Ecto neural progenitor cell (in vitro differentiated cells): ENCODE results near the gene PCDH1.
"Not testable (repeated sequence)": the region's sequence is repeated elsewhere in the genome, so short reads cannot be mapped to it uniquely, and the experiment has no call there.

Source experiments
- DNase-seq: peaks from one replicate; pipeline ENCODE4 v3.0.0-alpha.2; 2018; ENCODE audit warnings: low spot score

Gene PCDH1

DNA sequence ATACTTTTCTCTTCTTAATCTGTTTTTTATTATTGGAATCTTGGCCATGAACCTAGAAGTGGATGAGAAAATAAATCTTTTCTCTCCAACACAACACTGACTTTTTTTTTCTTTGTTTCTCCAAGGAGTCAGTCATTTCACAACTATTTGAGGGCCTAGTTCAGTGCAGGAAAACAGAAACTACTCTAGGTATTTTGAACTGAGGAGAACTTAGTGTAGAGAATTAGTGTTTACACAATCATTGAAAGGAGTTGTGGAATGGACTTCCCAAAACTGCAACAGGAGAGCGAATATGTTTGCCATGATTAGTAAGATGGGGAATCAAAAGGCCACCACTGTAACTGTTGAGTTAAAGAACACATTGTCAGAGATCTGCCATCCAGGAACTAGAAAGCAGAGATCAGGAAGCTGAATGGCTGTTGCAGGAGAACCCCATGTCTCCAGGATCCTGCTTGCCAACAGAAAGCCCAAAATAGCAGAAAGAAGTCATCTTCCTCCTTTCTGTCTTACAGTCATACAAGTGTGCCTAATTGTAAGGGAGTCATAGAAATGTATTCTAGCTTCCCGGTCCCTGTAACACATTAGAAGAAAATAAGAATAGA lies 20.3 kb upstream of the PCDH1 start:
- DNase-seq: no peak

- no peak for DNase-seq
These were observed 19.2 kb upstream of the PCDH1 start for GRCh38 chr5:141897425-141897824.

GRCh38 chr5:141890429-141890828 lies 12.2 kb upstream of the PCDH1 start:
- DNase-seq: not testable (repeated sequence)

DNA sequence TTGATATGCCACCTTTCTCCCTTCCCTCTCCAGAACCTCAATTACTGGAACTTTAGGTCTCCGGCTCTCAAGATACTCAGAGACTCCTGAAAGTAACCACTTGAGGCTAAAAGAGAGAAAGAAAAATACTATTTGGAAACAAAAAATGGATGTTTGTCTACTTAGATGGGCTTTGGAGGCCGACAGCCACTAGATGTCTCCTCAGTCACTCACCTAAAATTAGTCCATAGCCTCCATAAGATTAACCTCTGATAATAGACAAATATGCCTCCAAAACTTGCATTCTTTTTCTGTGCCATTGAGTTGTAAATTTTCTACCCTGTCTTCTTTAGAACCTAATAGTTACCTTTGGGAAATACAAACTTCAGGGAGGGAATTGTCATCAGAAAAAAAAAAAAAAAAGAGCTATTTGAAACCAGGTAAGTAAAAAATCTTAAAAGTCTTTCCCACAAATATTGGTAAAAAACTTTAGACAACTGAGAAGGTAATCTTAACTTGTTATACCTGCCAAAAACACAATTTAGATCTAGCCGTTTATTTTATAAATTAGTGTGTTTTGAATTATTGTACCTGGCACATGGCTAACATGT lies 11.2 kb upstream of the PCDH1 start:
- no peak for DNase-seq

DNA sequence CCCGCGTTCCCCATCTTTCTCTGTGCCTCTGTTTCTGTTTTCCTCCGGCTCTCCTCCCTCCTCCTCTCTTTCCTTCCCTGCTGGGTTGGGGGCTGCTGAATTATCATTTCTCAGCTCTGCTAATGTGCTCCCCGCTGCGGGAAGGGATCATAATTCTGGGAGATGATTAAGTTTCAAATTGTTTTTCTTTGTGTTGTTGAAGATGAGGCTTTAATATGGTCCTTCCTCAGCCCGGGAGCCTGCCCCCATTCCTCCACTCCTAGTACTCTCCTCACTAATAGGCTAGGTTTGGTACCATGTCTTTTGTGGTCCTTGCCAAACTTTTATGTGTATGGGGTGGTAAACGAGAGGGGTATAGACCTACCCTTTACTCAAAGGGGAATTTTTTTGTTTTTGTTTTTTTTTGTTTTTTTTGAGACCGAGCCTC lies 5.7 kb upstream of the PCDH1 start:
- no peak for DNase-seq

GRCh38 chr5:141883184-141883891 lies 5.1 kb upstream of the PCDH1 start:
- peak; percentile 89 for DNase-seq

DNA sequence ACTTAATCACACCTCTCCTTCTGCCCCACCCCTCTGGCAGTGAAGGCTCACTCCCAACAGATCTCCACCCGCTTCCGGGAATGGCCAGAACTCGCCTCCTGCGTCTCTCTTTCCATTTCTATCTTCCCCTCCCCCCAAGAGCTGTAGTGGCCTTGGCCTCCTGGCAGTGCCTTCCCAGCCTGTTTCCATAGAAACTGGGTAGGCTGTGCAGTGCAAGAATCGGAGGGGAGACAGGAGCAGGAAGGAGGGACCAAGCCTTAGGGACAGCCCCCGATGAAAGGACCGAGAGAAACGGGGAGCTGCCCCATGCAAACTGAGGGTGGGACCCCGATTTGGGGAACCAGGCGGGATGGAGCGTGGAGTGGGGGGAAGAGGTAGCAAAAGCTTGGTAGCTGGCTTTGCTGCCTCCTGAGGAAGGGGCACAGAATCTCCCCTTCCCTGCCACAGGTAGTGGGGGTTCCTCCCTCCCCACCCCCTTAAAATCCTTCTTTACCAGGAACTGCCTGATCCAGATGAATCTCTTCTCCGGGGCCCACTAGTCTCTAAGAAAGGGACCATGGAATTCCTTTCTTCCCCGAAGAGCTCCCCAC lies 4.5 kb upstream of the PCDH1 start:
- DNase-seq: no peak

DNA sequence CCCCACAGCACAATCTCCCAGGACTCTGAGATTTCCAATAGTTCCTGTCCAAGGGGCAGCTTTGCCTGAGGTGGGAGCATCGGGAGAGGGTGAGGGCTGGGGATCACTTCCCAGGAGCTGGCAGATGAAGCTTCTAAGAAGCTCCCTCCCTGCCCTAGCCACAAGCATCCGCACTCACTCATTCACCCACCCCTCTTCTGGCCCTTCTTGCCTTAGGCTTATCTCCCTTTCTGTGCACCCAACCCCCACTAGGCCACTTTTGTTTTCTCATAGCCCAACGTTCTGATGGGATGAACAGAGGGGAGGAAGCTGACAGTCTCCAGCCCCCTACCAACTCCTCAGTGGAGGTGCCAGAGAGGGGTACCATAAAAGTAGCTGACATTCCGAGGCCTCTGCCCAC lies 3.7 kb upstream of the PCDH1 start:
- DNase-seq: no peak

DNA sequence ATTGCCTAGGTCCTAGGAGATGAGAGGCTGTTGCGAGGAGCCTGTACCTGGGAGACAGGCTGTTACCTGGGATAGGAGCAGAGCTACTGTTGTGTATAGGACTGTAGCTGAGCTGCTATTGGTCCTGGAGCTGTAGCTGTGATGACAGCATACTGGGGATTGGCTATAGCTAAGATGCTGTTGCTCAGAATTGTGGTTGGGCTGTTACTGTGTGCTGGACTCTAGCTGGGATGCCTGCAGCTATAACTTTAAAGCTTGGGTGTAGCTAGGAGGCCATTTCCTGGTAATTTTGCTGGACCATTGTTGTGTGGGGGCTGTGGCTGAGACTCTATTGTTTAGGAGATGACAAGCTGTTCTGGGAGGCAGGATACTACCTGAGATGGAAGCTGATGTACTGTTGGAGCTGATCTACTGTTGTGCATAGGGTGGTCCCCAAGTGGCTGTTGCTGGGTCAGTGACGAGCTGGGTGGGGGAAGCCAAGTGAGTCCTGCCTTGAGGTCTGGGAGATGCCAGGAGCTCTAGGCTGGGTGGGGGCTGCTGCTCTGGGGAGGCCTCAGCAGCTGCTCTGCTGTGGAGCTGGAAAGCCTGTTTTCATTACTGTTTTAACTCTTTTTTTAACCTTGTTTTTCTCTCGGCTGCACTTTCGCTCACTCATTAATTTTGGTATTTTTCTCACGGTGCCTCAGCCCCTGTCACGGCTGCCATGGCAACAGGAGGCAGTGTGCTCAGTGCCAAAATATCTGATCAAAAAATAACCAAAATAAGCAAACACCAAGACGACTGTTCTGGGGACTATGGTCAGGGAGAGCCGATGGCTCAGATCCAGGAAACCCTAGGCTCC lies 3.0 kb upstream of the PCDH1 start:
- no peak for DNase-seq

- DNase-seq: peak; percentile 47
These were observed 1.9 kb upstream of the PCDH1 start for GRCh38 chr5:141879941-141880738.

- DNase-seq: no peak
These were observed 1.2 kb upstream of the PCDH1 start for GRCh38 chr5:141879426-141879759.

GRCh38 chr5:141878711-141879425 lies 658 bp upstream of the PCDH1 start:
- peak; percentile 92 for DNase-seq

- peak; percentile 78 for DNase-seq
These were observed 639 bp downstream of the PCDH1 start for GRCh38 chr5:141877356-141878185.

DNA sequence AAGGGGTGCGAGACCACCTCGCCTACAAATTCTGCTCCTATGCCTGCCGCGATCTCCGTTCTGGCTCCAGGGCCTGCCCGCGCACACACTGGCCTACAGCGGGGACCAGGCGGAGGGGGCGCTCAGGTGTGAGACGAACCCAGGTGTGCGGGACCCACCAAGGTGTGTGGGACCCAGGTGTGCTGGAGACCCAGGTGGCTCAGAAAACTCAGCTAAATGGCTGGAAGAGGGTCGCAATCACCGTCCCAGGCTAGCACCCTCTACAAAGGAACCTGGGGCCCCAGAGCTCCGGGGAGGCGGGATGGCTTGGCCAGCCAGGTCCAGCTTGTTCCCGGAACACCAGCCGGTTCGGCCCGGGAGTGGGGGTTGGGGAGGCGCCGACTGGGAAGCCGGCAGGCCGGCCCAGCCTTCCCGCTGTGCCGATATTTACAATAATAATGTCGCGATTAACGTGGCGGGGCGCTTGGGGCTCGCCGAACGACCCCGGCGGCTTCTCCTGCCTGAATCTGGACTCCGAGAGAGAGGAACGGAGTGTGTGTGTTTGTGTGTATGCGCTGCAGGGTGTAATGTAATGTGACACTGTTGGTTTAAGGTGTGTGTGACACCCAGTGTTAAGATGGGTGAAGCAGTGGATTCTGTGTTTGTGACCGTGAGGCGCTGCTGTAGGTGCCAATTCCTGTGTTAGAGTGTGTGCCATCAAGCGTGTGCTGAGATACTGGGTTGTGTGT lies 1.4 kb downstream of the PCDH1 start:
- peak; percentile 66 for DNase-seq

DNA sequence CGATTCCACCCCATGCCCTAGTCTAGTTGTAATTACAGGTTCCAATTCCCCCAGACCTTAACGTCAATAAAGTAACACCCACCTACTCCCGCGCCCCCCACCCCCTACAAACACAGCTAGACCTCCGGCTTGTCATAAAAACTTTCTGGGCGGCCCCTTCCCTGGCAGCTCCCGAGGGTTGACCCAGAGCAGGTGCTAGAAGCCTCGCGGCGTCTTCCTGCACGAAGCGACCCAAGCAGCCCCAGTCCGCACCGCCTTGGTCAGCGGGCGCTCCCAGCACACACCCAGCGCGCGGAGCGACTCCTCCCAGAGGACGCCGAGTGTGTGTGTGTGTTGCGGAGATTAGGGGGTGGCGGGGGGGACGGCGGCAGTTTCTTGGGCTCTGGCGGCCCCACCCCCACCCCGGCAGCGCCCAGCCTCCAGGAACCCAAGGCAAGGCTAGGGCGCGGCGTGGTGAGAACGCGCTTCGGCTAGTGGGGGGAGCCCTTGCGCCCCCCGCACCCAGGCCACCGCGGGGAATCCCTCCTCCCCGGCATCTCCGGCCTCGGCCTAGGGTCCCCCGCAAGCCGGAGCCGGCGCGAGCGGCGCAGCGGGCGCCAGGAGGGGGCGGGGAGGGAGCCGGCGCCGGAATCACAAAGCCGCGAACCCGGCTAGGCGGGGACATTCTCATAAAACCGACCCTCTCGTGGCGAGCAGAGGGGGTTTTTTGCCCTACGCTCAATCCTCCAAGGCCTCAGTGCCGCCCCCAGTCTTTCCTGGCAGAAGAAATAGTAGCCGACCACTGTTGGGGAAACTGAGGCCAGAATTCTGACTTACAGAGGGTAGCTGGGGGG lies 2.2 kb downstream of the PCDH1 start:
- peak; percentile 80 for DNase-seq

DNA sequence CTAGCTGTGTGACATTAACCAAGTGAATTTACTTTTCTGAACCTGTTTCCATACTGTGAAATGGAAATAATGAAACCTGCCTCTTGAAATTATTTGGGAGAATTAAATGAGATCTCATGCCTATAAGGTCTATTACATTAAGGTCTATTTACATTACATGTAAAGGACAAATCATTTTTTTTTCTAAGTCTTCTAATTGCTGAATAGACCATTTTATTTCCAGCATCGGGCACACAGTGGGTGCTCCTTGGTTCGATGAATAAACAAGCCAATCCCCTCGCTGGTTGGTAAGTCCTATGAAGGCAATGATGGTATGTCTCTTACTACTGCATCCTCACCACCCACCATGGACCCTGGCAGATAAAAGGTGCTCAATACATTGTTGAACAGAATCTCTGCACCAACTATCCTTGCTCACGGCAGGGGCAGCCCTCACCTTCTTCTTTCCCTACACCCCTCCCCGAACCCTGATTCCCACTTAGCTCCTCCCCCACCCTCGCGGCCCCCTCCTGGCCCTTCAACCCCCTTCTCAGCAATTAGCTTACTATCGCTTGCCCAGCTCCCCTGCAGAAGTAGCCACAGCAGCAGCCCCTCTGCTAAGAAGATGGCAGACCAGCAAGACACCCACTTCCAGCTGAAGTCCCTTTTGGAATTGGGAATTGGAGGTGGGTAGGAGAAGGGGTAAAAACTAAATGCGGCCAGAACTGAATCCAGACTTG lies 3.0 kb downstream of the PCDH1 start:
- DNase-seq: no peak

GRCh38 chr5:141874262-141874964 lies 3.8 kb downstream of the PCDH1 start:
- DNase-seq: peak; percentile 47
